ENCODE data around the gene AKR1C3.
A peak's percentile ranks its signal among the peaks of the same experiment; 100 is the strongest.
"Not testable (repeated sequence)": the region's sequence is repeated elsewhere in the genome, so short reads cannot be mapped to it uniquely, and the experiment has no call there.

Gene AKR1C3

DNA sequence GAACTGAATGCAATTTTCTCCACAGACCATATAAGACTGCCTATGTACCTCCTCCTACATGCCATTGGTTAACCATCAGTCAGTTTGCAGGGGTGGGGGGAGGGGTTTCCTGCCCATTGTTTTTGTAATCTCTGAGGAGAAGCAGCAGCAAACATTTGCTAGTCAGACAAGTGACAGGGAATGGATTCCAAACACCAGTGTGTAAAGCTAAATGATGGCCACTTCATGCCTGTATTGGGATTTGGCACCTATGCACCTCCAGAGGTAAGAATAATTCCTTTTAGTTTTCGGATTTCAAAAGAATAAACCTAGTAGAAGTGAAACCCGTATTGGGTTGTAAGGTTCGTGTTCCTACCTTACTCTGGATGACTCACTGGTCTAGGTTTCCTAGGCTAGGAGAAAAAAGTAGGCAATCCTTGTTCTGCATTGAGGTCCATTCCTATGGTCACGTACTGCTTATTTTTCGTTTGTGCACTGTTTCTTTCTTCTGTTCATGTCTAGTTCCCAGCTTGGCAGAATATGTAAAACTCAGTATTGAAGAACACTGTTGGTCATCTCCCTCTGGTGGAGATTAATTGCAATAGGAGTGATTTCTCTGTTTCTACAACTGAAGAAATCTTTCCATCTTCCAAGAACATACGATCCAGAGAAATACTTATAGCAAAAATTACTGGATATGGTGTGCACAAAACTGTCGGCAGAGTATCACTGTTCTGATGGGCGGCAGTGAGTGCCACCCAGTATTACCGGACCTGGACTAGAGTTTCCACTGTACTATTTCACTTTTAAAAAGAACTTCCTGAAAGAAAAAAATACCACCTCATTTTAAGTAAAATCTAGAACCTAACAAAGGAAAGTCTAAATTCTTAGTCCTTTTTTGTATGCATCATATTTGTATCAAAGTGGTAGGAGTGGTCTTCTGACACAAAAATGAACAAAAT is at the start of gene AKR1C3:
AKR1C3 (plus strand) TSS at position 150 of the 941 bp plus-strand sequence; CDS start at position 181, 31 bp downstream.
- DNase-seq, result peak in 5 of 6 experiments; percentile 2 to 55 (median 25)

GRCh38 chr10:5045095-5045494 is 49.1 kb upstream of the AKR1C3 start:
- DNase-seq, result no peak

GRCh38 chr10:5046410-5046809 is 47.8 kb upstream of the AKR1C3 start:
- no peak for DNase-seq

DNA sequence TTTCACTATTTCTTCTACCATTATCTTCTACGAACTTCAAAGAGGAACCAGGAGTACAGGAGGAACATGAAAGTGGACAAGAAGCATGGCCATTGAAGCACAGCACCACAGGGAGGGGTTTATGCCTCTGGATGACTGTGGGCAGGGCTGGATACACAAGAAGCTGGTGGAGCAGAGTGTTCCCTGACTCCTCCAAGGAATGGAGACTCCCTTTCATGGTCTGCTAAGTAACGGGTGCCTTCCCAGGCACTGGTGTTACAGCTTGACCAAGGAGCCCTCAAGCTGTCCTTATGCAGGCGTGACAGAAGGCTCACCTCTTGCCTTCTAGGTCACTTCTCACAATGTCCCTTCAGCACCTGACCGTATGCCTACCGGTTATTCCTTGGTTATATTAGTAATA is 47.2 kb upstream of the AKR1C3 start:
- not testable (repeated sequence) for DNase-seq

GRCh38 chr10:5047912-5048628 is 46.1 kb upstream of the AKR1C3 start:
- no peak for DNase-seq

- not testable (repeated sequence) for DNase-seq
These were observed 41.2 kb upstream of the AKR1C3 start for GRCh38 chr10:5052951-5053500.

DNA sequence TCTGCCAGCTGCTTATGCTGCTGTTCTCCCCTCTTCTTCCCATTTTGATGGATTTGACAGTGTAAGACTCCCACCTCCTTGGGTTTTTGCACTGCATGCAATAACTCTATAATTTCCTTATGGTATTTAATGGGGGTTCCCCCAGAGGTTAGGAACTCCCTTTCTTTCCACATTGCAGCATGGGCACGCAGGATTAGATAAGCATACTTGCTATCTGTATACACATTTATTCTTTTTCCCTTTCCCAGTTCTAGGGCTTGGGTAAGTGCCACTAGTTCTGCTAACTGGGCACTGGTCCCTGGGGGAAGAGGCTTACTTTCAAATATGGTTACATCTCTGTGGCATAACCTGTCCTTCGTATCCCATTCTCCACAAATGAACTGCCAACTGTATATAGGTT is 39.4 kb upstream of the AKR1C3 start:
- DNase-seq, result not testable (repeated sequence)

- DNase-seq, result not testable (repeated sequence)
These were observed 34.9 kb upstream of the AKR1C3 start for GRCh38 chr10:5059267-5059666.

DNA sequence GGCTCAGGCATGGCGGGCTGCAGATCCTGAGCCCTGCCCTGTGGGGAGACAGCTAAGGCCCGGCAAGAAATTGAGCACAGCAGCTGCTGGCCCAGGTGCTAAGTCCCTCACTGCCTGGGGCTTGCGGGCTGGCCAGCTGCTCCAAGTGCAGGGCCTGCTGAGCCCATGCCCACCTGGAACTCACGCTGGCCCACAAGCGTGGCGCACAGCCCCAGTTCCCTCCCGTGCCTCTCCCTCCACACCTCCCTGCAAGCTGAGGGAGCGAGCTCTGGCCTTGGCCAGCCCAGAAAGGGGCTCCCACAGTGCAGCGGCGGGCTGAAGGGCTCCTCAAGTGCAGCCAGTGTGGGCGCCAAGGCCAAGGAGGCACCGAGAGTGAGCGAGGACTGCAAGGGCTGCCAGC is 33.4 kb upstream of the AKR1C3 start:
- DNase-seq, result not testable (repeated sequence)

- no peak for DNase-seq
These were observed 29.6 kb upstream of the AKR1C3 start for GRCh38 chr10:5064656-5065055.

DNA sequence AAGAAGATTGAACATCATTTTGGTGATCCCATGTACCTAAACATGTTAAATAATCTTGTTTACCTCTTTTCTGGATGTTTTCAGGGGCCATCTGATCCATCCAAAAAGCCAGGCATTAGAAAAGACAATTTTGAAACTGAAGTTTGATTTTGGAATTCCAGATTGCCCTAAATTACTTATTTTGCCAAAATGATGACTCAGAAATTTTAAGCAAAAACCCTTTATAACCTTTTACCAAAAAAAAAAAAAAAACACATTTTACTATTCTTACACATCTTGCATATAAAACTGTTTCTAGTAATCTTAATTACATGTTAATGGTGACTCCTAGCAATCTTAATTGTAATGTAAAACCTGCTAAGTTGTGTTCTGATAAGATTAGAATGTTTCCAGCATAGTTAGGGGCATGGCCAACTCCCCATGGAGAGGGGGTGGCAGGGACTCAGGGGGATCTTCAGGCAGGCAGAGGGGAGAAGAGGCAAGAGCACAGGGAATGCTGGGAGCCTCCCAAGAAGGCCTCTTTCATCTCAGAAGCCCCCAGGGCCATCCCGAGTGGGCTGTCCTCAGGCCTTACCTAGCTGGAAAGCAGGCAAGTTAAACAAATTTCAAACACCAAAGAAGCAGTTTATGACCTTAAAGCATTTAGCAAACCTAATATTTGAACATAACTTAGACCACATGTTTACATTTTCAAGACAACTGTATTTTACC is 25.8 kb upstream of the AKR1C3 start:
- no peak for DNase-seq

- DNase-seq, result no peak
These were observed 23.4 kb upstream of the AKR1C3 start for GRCh38 chr10:5070648-5071410.

- DNase-seq, result no peak
These were observed 22.6 kb upstream of the AKR1C3 start for GRCh38 chr10:5071411-5072198.

GRCh38 chr10:5073659-5074058 is 20.6 kb upstream of the AKR1C3 start:
- no peak for DNase-seq

DNA sequence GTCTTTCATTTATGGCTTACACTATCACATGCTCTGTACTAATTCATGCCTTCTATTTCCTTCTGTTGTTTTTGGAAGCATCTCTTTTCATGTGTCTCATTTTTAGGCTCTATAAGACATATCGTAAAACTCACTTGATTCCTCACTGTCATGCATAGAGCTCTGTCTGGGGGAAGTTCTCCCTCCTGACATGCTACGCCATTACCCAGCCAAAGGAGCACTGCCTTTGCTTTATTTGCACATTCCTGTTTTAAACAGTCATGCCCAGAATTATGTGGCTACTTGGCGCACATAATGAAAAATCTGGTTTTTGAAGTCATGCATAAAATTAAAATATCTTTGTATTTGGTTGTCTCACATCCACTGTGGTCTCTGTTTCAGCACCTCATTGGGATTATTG is 17.6 kb upstream of the AKR1C3 start:
- DNase-seq, result no peak

DNA sequence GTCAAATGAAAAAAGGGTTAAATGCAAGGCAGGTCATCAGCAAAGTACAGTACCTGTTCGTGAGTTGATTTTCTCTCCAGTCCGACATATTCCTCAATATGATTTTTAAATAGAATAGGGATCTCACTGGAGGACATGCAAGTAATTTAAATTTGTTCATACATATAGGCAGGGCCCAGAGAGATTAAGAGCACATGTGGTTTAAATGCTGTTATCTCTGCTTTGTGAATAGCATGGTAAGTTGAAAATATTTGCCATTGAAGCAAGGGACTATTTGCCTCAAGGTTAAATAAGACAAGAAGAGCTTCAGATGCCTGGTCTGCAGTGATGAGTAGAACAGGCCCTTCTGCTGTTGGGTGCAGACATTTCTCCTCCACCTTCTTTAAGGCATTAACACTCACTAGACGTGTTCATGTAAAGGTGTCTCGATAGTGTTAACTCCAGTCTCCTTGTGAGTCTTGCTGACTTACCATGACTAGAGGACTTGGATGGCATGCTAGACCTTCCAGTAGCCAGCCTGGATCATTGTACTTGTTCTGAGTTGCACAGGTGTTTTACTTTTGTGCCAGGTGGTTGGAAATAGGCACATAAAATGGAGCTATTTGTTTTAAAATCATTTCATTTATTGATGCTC is 15.6 kb upstream of the AKR1C3 start:
- no peak for DNase-seq

- no peak for DNase-seq
These were observed 14.8 kb upstream of the AKR1C3 start for GRCh38 chr10:5079306-5079830.

DNA sequence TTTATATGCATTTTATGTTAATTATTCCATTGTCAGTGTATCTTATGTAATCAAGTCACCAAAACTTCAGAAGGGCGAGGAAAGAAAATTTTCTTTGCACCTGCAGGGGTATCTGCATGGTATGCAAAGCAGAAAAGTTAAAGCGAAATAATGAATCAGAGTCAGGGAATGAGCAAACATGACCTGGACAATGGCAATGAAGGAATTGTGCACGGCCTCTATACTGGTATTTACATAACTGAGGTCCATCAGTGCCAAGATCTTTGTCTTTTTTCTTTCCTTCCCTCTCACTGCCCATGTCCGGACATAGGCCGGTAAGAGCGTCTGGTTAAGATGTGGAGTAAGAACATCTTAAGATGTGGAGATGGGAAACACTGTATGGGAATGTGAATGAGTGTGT is 14.4 kb upstream of the AKR1C3 start:
- DNase-seq, result no peak

DNA sequence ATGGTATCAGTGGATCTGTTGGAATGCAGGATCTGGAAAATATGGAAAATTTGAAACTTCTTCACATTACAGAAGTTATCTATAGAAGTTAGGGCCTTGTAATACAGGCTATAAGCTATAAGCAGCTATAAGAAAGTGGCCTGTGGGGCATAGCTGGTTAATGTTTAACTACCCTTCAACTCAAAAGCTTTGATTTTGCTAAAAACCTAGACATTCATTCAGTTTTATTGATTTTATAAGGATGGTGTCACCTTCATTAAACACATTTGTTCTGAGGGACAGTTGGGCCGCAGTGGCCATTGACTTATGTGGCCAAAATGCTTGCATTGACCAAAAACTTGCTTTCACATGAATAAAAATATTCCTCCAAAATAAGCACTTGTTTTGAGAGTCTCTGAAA is 13.1 kb upstream of the AKR1C3 start:
- no peak for DNase-seq

- no peak for DNase-seq
These were observed 5.4 kb upstream of the AKR1C3 start for GRCh38 chr10:5088703-5089261.

Measured in stimulated activated naive CD4-positive, alpha-beta T cell (primary cell).